ENCODE results near the gene SHC2. TPM values are rescaled to one million over a fixed set of nuclear protein-coding genes. Genes with fewer than 3 reads are reported as not detected.

SHC2 gene
- total RNA-seq, 1 experiment from 2014 or later, result 2.4 TPM

DNA sequence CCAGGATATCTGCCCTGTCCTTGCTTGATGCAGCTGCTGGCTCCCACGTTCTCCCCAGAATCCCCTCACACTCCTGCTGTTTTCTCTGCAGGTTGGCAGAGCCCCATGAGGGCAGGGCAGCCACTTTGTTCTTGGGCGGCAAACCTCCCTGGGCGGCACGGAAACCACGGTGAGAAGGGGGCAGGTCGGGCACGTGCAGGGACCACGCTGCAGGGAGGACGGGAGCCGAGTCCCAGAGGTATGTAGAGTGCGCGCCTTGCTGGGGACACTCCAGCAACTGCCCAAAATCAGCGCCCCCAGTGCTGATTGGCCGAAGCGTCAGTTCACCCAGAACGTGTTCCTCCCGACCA is 86.0 kb downstream of the SHC2 start:
- no peak overlapping the region for H3K4me3 ChIP-seq (ENCODE audit: low read depth, low read length)
- Mint-ChIP-seq H3K27me3 (ENCODE audit: insufficient read depth, unreplicated experiment) (peaks cover 6% of the 10 kb centered on the region), H3K36me3 (ENCODE audit: insufficient read depth, unreplicated experiment) (peaks cover 6% of the 10 kb centered on the region), H3K4me1 (ENCODE audit: low read depth, unreplicated experiment) (no peaks in the 10 kb centered on the region), H3K27ac (ENCODE audit: unreplicated experiment) (no peak overlapping the region), H3K9me3 (ENCODE audit: unreplicated experiment) (no peaks in the 10 kb centered on the region), H3K4me3 (ENCODE audit: unreplicated experiment) (no peak overlapping the region)
- H3K9me3 ChIP-seq, result no peaks in the 10 kb centered on the region
- H3K36me3 ChIP-seq (ENCODE audit: control insufficient read depth, insufficient read depth, low read length), result no peaks in the 10 kb centered on the region
- TF ChIP-seq, protein P1, sequence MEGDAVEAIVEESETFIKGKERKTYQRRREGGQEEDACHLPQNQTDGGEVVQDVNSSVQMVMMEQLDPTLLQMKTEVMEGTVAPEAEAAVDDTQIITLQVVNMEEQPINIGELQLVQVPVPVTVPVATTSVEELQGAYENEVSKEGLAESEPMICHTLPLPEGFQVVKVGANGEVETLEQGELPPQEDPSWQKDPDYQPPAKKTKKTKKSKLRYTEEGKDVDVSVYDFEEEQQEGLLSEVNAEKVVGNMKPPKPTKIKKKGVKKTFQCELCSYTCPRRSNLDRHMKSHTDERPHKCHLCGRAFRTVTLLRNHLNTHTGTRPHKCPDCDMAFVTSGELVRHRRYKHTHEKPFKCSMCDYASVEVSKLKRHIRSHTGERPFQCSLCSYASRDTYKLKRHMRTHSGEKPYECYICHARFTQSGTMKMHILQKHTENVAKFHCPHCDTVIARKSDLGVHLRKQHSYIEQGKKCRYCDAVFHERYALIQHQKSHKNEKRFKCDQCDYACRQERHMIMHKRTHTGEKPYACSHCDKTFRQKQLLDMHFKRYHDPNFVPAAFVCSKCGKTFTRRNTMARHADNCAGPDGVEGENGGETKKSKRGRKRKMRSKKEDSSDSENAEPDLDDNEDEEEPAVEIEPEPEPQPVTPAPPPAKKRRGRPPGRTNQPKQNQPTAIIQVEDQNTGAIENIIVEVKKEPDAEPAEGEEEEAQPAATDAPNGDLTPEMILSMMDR (IDR thresholded peaks at IDR 0.05; ENCODE audit: insufficient read depth in 1 of 2, low read depth in 1 of 2, low read length in 1 of 2, severe bottlenecking in 1 of 2, unreplicated experiment in 1 of 2), result no peak
- H3K4me1 ChIP-seq, result no peaks in the 10 kb centered on the region
- no peaks in the 10 kb centered on the region for H3K27me3 ChIP-seq (replicated peaks; ENCODE audit: control insufficient read depth, insufficient read depth, low read length)
- no TSS peak for BruUV-seq (replicated peaks)
- no peak for DNase-seq
- POLR2A ChIA-PET, result no interaction called here
- CTCF ChIA-PET, result no interaction called here
- intact Hi-C loops (cut with micrococcal nuclease; ENCODE audit: unreplicated experiment), result no loop called here

DNA sequence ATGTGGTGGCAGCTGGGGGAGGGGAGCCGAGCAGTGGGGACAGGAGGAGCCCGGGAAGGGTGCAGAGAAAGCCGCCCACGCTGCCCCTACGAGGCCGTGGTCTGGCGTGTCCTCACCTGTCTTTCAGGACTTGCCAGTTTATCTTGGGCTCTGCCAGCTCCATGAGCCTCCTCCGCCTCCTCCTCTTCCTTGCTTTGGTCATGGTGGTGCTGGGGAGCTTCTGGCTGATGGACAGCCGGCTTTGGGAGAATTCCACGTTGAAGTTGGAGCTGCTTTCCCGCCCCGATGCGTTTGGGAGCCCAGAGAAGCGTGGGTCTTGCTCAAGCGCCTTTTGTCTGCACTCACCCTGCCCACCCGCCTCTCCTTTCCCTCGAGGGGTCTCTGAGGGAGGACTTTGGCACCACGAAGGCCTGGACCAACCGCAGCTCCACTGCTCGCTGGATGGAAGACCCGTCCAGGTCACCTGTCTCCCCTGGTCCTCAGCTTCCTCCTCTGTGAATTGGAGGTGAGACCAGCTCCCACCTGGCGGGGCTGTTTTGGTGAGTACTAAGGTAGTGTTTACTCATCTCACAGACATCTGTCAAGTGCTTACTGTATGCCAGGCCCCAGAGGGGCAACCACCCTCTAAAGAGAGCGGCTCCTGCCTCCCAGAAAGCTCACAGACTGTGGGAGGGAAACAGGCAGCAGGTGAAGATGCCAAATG is 86.5 kb downstream of the SHC2 start:
- Mint-ChIP-seq H3K4me3 (ENCODE audit: unreplicated experiment) (no peak overlapping the region), H3K4me1 (ENCODE audit: low read depth, unreplicated experiment) (no peaks in the 10 kb centered on the region), H3K27me3 (ENCODE audit: insufficient read depth, unreplicated experiment) (peaks cover 7% of the 10 kb centered on the region), H3K36me3 (ENCODE audit: insufficient read depth, unreplicated experiment) (peaks cover 6% of the 10 kb centered on the region), H3K9me3 (ENCODE audit: unreplicated experiment) (no peaks in the 10 kb centered on the region), H3K27ac (ENCODE audit: unreplicated experiment) (no peak overlapping the region)
- no peaks in the 10 kb centered on the region for H3K36me3 ChIP-seq (ENCODE audit: control insufficient read depth, insufficient read depth, low read length)
- no peaks in the 10 kb centered on the region for H3K9me3 ChIP-seq
- no TSS peak for BruUV-seq (replicated peaks)
- DNase-seq, result no peak
- intact Hi-C loops (cut with micrococcal nuclease; ENCODE audit: unreplicated experiment), result no loop called here
- no peak overlapping the region for H3K4me3 ChIP-seq (ENCODE audit: low read depth, low read length)
- CTCF ChIA-PET, result no interaction called here
- TF ChIP-seq, protein P1 (IDR thresholded peaks at IDR 0.05; ENCODE audit: insufficient read depth in 1 of 2, low read depth in 1 of 2, low read length in 1 of 2, severe bottlenecking in 1 of 2, unreplicated experiment in 1 of 2), result no peak
- POLR2A ChIA-PET, result no interaction called here
- H3K4me1 ChIP-seq, result no peaks in the 10 kb centered on the region
- no peaks in the 10 kb centered on the region for H3K27me3 ChIP-seq (replicated peaks; ENCODE audit: control insufficient read depth, insufficient read depth, low read length)

DNA sequence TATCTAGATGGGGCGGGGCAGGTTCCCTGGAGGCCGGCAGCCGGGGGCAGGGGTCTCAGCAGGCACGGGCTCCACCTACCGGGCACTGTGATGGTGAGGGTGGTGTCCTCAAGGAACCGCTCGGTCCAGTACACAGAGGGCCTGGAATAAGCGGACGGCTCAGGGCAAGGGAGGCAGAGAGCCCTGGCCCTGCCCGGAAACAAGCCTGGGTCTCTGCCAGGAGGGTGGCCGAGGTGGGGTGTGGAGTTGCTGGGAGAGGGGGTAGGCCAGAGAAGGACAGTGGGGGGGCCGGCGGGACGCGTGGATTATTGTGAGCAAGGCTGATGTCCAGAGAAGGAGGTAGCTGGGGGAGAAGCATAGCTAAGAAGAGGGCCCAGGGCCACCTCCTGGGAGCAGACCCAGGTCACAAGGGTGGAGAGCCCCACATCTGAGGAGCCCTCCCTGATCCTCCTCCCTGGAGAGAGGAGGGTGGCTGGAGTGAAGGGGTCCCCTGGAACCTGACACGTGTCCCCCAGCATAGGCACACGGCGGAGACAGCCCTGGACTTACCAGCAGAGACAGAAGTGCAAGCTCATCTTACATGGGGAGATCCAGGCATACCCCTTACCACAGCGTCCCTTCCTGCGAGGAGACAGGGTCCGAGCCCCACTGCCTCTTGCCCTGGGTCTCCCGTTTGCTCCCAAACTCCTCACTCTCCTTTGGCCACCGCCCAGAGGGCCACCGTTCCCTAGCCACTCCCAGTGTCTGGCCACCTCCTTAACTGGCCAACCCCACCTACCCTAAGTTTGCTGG is 87.2 kb downstream of the SHC2 start:
- DNase-seq, result no peak
- Histone ChIP-seq H3K4me3 (ENCODE audit: low read depth, low read length) (no peak overlapping the region), H3K9me3 (no peaks in the 10 kb centered on the region), H3K4me1 (no peaks in the 10 kb centered on the region), H3K27me3 (replicated peaks; ENCODE audit: control insufficient read depth, insufficient read depth, low read length) (no peaks in the 10 kb centered on the region), H3K36me3 (ENCODE audit: control insufficient read depth, insufficient read depth, low read length) (no peaks in the 10 kb centered on the region)
- intact Hi-C loops (cut with micrococcal nuclease; ENCODE audit: unreplicated experiment), result no loop called here
- Mint-ChIP-seq H3K36me3 (ENCODE audit: insufficient read depth, unreplicated experiment) (peaks cover 6% of the 10 kb centered on the region), H3K27me3 (ENCODE audit: insufficient read depth, unreplicated experiment) (peaks cover 14% of the 10 kb centered on the region), H3K9me3 (ENCODE audit: unreplicated experiment) (no peaks in the 10 kb centered on the region), H3K4me3 (ENCODE audit: unreplicated experiment) (no peak overlapping the region), H3K4me1 (ENCODE audit: low read depth, unreplicated experiment) (no peaks in the 10 kb centered on the region), H3K27ac (ENCODE audit: unreplicated experiment) (no peak overlapping the region)
- no TSS peak for BruUV-seq (replicated peaks)
- TF ChIP-seq, protein P1 (IDR thresholded peaks at IDR 0.05; ENCODE audit: insufficient read depth in 1 of 2, low read depth in 1 of 2, low read length in 1 of 2, severe bottlenecking in 1 of 2, unreplicated experiment in 1 of 2), result peak in 1 of 2 experiments; percentile 5
- ChIA-PET POLR2A (no interaction called here), CTCF (no interaction called here)
